ENCODE results near the gene SEC31B. TPM values are rescaled to one million over a fixed set of nuclear protein-coding genes. Genes with fewer than 3 reads are reported as not detected.

The SEC31B gene
- total and polyA plus RNA-seq, 9 donors: 5.3 to 15.6 (median 8.9) TPM

DNA sequence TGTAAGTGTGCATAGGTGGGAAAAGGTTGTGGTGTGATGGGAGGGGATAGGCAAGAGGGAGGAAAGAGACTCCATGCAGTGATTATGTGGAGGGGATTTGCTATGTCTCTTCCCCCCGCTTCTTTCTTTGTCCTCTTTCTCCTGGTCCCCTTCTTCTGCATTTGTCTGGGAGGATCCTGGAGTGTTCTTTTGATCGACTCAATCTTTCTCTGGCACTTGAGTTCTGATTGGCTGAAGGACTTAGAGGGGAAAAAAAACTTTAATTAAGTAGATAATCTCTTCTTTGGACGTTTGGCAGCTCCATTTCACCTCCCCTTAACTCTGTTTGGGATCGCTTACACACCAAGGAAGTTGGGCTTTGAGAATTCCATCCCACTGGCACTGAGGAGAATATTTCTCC is 57.0 kb downstream of the SEC31B start, which contains the start of gene WNT8B:
TSS of gene WNT8B (plus strand) at position 301 of the 400 bp plus-strand sequence. CDS start 160 bp downstream, outside the sequence.
- Histone ChIP-seq H3K4me3 (ENCODE audit: low read length) (no peak within 1 kb of the TSS), H3K9me3 (replicated peaks; ENCODE audit: control insufficient read depth, low read depth, low read length) (no peaks in the 10 kb centered on the region), H3K27ac (ENCODE audit: low read length) (no peak within 1 kb of the TSS), H3K36me3 (ENCODE audit: control insufficient read depth, insufficient read depth, low read length) (no peaks in the 10 kb centered on the region), H3K4me1 (ENCODE audit: control insufficient read depth, insufficient read depth, low read length) (no peaks in the 10 kb centered on the region), H3K27me3 (ENCODE audit: control insufficient read depth, insufficient read depth, low read length) (no peaks in the 10 kb centered on the region)
- 43% methylated on average over 2 of the region's 4 CpGs for WGBS (ENCODE audit: insufficient coverage)
- no peak for DNase-seq

DNA sequence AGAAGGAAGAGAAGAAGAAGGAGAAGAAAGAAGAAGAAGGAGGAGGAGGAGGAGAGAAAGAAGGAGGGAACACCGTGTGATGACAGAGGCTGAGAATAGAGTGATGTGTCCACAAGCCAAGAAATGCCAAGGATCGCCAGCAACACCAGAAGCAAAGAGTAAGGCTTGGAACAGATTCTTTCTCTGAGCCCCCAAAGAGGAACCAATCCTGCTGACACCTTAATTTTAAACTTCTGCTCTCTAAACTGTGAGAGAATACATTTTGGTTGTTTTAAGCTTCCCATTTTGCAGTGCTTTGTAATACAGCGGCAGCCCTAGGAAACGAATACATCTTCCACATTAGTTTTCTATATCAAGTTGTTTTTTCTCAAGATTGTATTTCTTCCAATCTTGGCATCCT is 70.7 kb downstream of the SEC31B start:
- Histone ChIP-seq H3K36me3 (ENCODE audit: control insufficient read depth, insufficient read depth, low read length) (no peaks in the 10 kb centered on the region), H3K4me1 (ENCODE audit: control insufficient read depth, insufficient read depth, low read length) (no peaks in the 10 kb centered on the region), H3K4me3 (ENCODE audit: low read length) (no peak overlapping the region), H3K27me3 (ENCODE audit: control insufficient read depth, insufficient read depth, low read length) (peaks cover 4% of the 10 kb centered on the region), H3K9me3 (replicated peaks; ENCODE audit: control insufficient read depth, low read depth, low read length) (no peaks in the 10 kb centered on the region), H3K27ac (ENCODE audit: low read length) (no peak overlapping the region)
- peak; percentile 44 for DNase-seq
- 81% methylated on average over 2 of the region's 4 CpGs for WGBS (ENCODE audit: insufficient coverage)

DNA sequence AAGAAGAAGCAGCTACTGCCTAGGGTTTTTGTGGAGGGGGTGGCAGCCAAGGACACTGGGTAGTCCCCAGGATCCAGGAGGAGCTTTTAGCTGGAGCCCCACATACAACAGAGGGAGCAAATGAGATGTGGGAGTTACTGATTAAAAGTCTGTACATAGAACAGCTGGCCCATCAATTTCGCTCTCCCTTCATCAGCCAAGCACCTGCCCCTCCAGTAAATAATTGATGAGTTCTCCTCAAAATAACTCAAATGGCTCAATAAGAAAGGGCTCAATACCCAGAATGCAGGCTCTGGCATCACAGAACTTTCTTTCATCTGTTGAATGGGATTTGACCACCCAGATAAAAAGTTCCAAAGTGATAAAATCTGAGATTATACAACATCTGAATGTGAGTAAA is 72.0 kb downstream of the SEC31B start:
- Histone ChIP-seq H3K9me3 (replicated peaks; ENCODE audit: control insufficient read depth, low read depth, low read length) (no peaks in the 10 kb centered on the region), H3K27me3 (ENCODE audit: control insufficient read depth, insufficient read depth, low read length) (peaks cover 4% of the 10 kb centered on the region), H3K27ac (ENCODE audit: low read length) (no peak overlapping the region), H3K4me3 (ENCODE audit: low read length) (no peak overlapping the region), H3K4me1 (ENCODE audit: control insufficient read depth, insufficient read depth, low read length) (no peaks in the 10 kb centered on the region), H3K36me3 (ENCODE audit: control insufficient read depth, insufficient read depth, low read length) (no peaks in the 10 kb centered on the region)
- DNase-seq: no peak
- WGBS (ENCODE audit: insufficient coverage): no CpG with 5 or more reads among the region's 1 CpG

DNA sequence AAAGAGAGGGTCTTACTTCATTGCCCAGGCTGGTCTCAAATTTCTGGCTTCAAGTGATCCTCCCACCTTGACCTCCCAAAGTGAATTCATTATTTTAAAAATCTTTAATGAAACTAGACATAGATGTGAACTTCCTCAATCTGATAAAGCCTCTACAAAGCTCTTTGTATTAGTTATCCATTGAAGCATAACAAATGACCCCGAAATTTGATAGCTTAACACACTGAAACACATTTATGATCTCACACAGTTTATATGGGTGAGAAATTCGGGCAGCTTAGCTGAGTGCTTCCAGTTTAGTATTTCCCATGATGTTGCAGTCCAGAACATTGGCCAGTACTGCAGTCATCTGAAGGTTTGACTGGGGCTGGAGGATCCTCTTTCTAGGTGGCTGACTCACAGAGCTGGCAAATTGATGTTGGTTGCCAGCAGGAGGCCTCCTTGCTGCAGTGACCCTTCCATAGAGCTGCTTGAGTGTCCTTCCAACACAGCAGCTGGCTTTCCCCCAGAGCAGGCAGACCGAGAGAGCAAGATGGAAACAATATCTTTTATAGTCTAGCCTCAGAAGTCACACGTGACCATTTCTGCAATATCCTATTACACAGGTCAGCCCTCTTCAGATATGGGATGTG is 73.4 kb downstream of the SEC31B start:
- no peak for DNase-seq
- 75% methylated on average over 1 of the region's 4 CpGs for WGBS (ENCODE audit: insufficient coverage)
- no peaks in the 10 kb centered on the region for H3K4me1 ChIP-seq (ENCODE audit: control insufficient read depth, insufficient read depth, low read length)

DNA sequence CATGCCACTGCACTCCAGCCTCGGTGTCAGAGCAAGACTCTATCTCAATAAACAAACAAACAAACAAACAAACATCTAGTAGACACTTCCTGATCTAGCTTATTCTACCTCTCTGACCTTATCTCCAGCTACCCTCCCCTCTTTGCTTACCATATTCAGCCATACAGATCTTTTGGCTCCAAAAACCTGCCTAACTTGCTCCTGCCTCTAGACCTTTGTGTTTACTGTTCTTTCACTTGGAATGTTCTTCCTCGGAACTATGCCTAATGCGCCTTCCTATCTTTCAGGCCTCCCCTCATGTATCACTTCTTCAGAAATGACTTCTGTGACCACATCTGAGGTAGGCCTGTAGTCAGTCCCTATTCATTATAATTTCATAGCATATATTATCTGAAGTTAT is 77.1 kb downstream of the SEC31B start:
- H3K9me3 ChIP-seq (replicated peaks; ENCODE audit: control insufficient read depth, low read depth, low read length): no peaks in the 10 kb centered on the region
- H3K4me1 ChIP-seq (ENCODE audit: control insufficient read depth, insufficient read depth, low read length): no peaks in the 10 kb centered on the region
- H3K4me3 ChIP-seq (ENCODE audit: low read length): no peak overlapping the region
- H3K36me3 ChIP-seq (ENCODE audit: control insufficient read depth, insufficient read depth, low read length): no peaks in the 10 kb centered on the region
- no peak for DNase-seq
- no peak overlapping the region for H3K27ac ChIP-seq (ENCODE audit: low read length)
- H3K27me3 ChIP-seq (ENCODE audit: control insufficient read depth, insufficient read depth, low read length): peaks cover 3% of the 10 kb centered on the region
- WGBS (ENCODE audit: insufficient coverage): 67% methylated on average over 1 of the region's 3 CpGs

More for the DNA sequence above, 73.4 kb downstream of the SEC31B start:
- Histone ChIP-seq H3K27me3 (ENCODE audit: control insufficient read depth, insufficient read depth, low read length) (peaks cover 4% of the 10 kb centered on the region), H3K4me3 (ENCODE audit: low read length) (no peak overlapping the region), H3K9me3 (replicated peaks; ENCODE audit: control insufficient read depth, low read depth, low read length) (no peaks in the 10 kb centered on the region), H3K36me3 (ENCODE audit: control insufficient read depth, insufficient read depth, low read length) (no peaks in the 10 kb centered on the region), H3K27ac (ENCODE audit: low read length) (no peak overlapping the region)

DNA sequence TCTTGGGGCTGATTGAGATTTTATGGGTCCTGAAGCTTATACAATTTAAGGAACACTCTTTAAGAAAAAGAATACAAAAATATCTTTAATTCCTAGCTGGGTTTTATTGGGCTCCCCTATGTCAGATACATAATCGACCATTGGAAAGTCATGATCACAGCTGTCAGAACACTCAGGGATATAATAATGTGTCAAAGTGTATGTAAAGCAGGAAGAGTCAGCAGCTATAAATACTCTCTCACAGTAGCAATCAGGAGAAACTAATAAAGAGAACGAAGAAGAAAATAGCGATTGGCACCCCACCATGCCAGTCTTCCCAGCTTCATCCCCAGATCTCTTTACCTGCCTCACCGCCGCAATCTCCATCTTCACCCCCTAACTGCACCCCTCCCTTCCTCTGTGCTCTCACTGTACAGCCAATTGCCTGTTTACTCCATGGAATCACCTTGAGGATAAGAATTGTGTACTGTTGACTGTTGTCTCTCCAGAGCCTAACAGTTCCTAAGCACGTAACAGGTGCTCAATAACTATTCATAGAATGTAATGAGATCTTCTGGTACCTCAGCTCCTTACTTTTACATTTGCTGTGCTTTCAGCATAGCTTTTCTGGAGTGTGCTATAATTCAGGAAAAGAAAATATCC is 80.9 kb downstream of the SEC31B start:
- no peaks in the 10 kb centered on the region for H3K36me3 ChIP-seq (ENCODE audit: control insufficient read depth, insufficient read depth, low read length)
- H3K27me3 ChIP-seq (ENCODE audit: control insufficient read depth, insufficient read depth, low read length): peaks cover 2% of the 10 kb centered on the region
- H3K9me3 ChIP-seq (replicated peaks; ENCODE audit: control insufficient read depth, low read depth, low read length): no peaks in the 10 kb centered on the region
- WGBS (ENCODE audit: insufficient coverage): no CpG with 5 or more reads among the region's 6 CpGs
- H3K27ac ChIP-seq (ENCODE audit: low read length): no peak overlapping the region
- DNase-seq: no peak
- H3K4me3 ChIP-seq (ENCODE audit: low read length): no peak overlapping the region
- H3K4me1 ChIP-seq (ENCODE audit: control insufficient read depth, insufficient read depth, low read length): no peaks in the 10 kb centered on the region

Other genes starting within 250 kb of the SEC31B start
- 26.0 TPM for gene BLOC1S2, start 233.2 kb downstream of the SEC31B start, total RNA-seq
- 10 to 100 TPM; 22.7 to 32.7 (median 25.3) TPM for gene BLOC1S2, start 233.2 kb downstream of the SEC31B start, polyA plus RNA-seq (ENCODE audit: insufficient read depth in 1 of 8, insufficient read length in 8 of 8, low replicate concordance in 1 of 8)
- gene PKD2L1, start 189.6 kb downstream of the SEC31B start, total RNA-seq: 0.04 TPM
- under 1 TPM in 6 of 8 donors, not detected in 2; 0.06 to 0.32 (median 0.12) TPM for gene PKD2L1, start 189.6 kb downstream of the SEC31B start, polyA plus RNA-seq (ENCODE audit: insufficient read depth in 1 of 8, insufficient read length in 8 of 8, low replicate concordance in 1 of 8)
- gene SCD, start 172.6 kb downstream of the SEC31B start, total RNA-seq: 10.4 TPM
- 10 to 100 TPM in 7 of 8 donors, 1 to 10 TPM in 1; 9.8 to 34.9 (median 19.0) TPM for gene SCD, start 172.6 kb downstream of the SEC31B start, polyA plus RNA-seq (ENCODE audit: insufficient read depth in 1 of 8, insufficient read length in 8 of 8, low replicate concordance in 1 of 8)
- not detected for gene WNT8B, start 56.9 kb downstream of the SEC31B start, total RNA-seq
- under 1 TPM in 2 of 8 donors, not detected in 6; 0.05 to 0.11 TPM for gene WNT8B, start 56.9 kb downstream of the SEC31B start, polyA plus RNA-seq (ENCODE audit: insufficient read depth in 1 of 8, insufficient read length in 8 of 8, low replicate concordance in 1 of 8)
- gene NDUFB8, start 10.0 kb upstream of the SEC31B start, total RNA-seq: 169 TPM
- 100 to 1,000 TPM; 134 to 157 (median 140) TPM for gene NDUFB8, start 10.0 kb upstream of the SEC31B start, polyA plus RNA-seq (ENCODE audit: insufficient read depth in 1 of 8, insufficient read length in 8 of 8, low replicate concordance in 1 of 8)
- gene HIF1AN, start 16.1 kb upstream of the SEC31B start, total RNA-seq: 9.4 TPM
- 10 to 100 TPM; 23.5 to 37.6 (median 32.4) TPM for gene HIF1AN, start 16.1 kb upstream of the SEC31B start, polyA plus RNA-seq (ENCODE audit: insufficient read depth in 1 of 8, insufficient read length in 8 of 8, low replicate concordance in 1 of 8)
- gene PAX2, start 225.7 kb upstream of the SEC31B start, total RNA-seq: not detected
- gene PAX2, start 225.7 kb upstream of the SEC31B start, polyA plus RNA-seq (ENCODE audit: insufficient read depth in 1 of 8, insufficient read length in 8 of 8, low replicate concordance in 1 of 8): under 1 TPM in 1 of 8 donors, not detected in 7; 0.05 TPM

All from muscle of leg (tissue), 11 donors.